Kidney (tissue), 14 donors: Measurements from ENCODE around the gene SH3BP5. TPM values are rescaled to one million over a fixed set of nuclear protein-coding genes. Genes with fewer than 3 reads are reported as not detected.

Experiments used
- DNase-seq, 5 donors: peaks; one replicate each; pipeline ENCODE4 v3.0.0-alpha.2; 2013 to 2020
- FAIRE-seq: peaks from 2 replicates; lab custom pipeline; 2012; peaks lifted over from hg19 to GRCh38; lab: Jason Lieb, UNC
- H3K27ac ChIP-seq, 2 donors: one replicate each; pipeline ENCODE4 v1.7.0; 2013; ENCODE audit warnings: low read depth in 2 of 2, low read length in 2 of 2, inconsistent platforms in 1 of 2
- H3K27me3 ChIP-seq: one replicate; pipeline ENCODE4 v1.7.1; 2013; ENCODE audit warnings: low read length, inconsistent platforms; ENCODE audit not compliant: control insufficient read depth, insufficient read depth
- H3K36me3 ChIP-seq, 3 donors: one replicate each; pipeline versions ENCODE4 v1.7.0 to v1.7.1; 2013; ENCODE audit warnings: low read length in 3 of 3, control low read depth in 1 of 3, inconsistent platforms in 1 of 3; ENCODE audit not compliant: insufficient read depth in 3 of 3, control insufficient read depth in 2 of 3
- H3K4me1 ChIP-seq, 3 donors: one replicate each; pipeline versions ENCODE4 v1.7.0 to v1.7.1; 2013; ENCODE audit warnings: low read length in 3 of 3, inconsistent platforms in 1 of 3, low read depth in 1 of 3; ENCODE audit not compliant: control insufficient read depth in 2 of 3, insufficient read depth in 2 of 3
- H3K4me3 ChIP-seq, 3 donors: one replicate each; pipeline versions ENCODE4 v1.7.0 to v1.8.1; 2013; ENCODE audit warnings: low read length in 3 of 3, control low read depth in 1 of 3, inconsistent platforms in 1 of 3
- H3K9ac ChIP-seq, 3 donors: one replicate each; pipeline versions ENCODE4 v1.7.0 to v1.7.1; 2013; ENCODE audit warnings: low read length in 3 of 3, control low read depth in 1 of 3, inconsistent platforms in 1 of 3
- H3K9me3 ChIP-seq, 3 donors: one replicate each; pipeline versions ENCODE4 v1.7.0 to v1.7.1; 2013; ENCODE audit warnings: low read length in 3 of 3, control low read depth in 1 of 3, inconsistent platforms in 1 of 3; ENCODE audit not compliant: control insufficient read depth in 2 of 3, insufficient read depth in 1 of 3
- intact Hi-C: fragments of 100-400 bp; cut with DNase I; formaldehyde crosslinking; loops from one replicate; pipeline ENCODE4 v1.11.1; 2022
- polyA plus RNA-seq: library from polyadenylated mRNA; stranded (reverse); fragments of 350-450 nt; fragmentation: Illumina TruSeq; extraction: RNeasy Lipid Tissue Mini Kit (QIAGEN cat#74804); gene quantifications from one replicate; pipeline ENCODE4 v1.2.3, GENCODE V29; 2014; ENCODE audit warnings: low read depth, low replicate concordance; ENCODE audit not compliant: insufficient read depth
- total RNA-seq: library from RNA; stranded (reverse); fragmentation: NEBNext Ultra II Directional; extraction: Animal tissue kit (Norgen Biotek cat#: 25700); gene quantifications from one replicate; pipeline ENCODE4 v1.2.1, GENCODE V29; 2021
- TF ChIP-seq, protein P1 (sequence below): IDR thresholded peaks from 3 replicates; pipeline ENCODE4 v1.5.1; 2012; ENCODE audit warnings: mild to moderate bottlenecking, moderate library complexity, borderline replicate concordance; ENCODE audit not compliant: insufficient read depth; ENCODE audit errors: extremely low read depth
- donor health status: control.
- donor health status: control.
- donor health status: control.
- donor health status: control.
- donor health status: control.
- donor health status: DM: yes; HTN: yes; CAD: no.
- donor health status: Normal renal cell carcinoma (clear cell type).

SH3BP5 gene
- total and polyA plus RNA-seq, 2 donors from 2014 or later: 39.1 to 109 TPM

DNA sequence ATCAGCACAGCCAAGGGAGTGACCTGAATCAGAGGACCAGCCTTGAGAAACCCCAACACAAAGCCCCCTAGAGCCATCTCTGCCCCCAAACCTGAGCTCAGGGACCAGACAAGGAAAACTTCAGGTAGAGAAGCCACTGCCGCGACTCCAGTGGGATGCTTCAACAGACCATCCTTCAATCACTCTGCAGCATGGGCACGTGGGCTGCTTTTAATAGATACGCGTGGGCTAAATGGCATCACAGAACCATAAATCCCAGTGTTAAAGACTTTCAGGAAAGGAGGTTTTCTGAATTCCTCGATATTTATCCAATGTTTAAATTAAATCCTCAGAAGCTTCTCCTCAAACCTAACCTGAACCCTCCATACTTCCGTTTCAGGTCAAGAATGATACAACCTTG, 30.6 kb downstream of the SH3BP5 start:
- no peak for DNase-seq
- Histone ChIP-seq H3K36me3 (peaks cover 0 to 16% (median 9%) of the 10 kb centered on the region in 3 donors), H3K4me3 (no peak overlapping the region), H3K27me3 (no peaks in the 10 kb centered on the region), H3K9me3 (no peaks in the 10 kb centered on the region), H3K4me1 (peaks cover 0 to 9% (median 4%) of the 10 kb centered on the region in 3 donors), H3K9ac (no peak overlapping the region), H3K27ac (peak overlapping the region in 1 of 2 donors; percentile 55)
- TF ChIP-seq, protein P1, sequence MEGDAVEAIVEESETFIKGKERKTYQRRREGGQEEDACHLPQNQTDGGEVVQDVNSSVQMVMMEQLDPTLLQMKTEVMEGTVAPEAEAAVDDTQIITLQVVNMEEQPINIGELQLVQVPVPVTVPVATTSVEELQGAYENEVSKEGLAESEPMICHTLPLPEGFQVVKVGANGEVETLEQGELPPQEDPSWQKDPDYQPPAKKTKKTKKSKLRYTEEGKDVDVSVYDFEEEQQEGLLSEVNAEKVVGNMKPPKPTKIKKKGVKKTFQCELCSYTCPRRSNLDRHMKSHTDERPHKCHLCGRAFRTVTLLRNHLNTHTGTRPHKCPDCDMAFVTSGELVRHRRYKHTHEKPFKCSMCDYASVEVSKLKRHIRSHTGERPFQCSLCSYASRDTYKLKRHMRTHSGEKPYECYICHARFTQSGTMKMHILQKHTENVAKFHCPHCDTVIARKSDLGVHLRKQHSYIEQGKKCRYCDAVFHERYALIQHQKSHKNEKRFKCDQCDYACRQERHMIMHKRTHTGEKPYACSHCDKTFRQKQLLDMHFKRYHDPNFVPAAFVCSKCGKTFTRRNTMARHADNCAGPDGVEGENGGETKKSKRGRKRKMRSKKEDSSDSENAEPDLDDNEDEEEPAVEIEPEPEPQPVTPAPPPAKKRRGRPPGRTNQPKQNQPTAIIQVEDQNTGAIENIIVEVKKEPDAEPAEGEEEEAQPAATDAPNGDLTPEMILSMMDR: no peak
- intact Hi-C loops: no loop called here
- FAIRE-seq: no peak

DNA sequence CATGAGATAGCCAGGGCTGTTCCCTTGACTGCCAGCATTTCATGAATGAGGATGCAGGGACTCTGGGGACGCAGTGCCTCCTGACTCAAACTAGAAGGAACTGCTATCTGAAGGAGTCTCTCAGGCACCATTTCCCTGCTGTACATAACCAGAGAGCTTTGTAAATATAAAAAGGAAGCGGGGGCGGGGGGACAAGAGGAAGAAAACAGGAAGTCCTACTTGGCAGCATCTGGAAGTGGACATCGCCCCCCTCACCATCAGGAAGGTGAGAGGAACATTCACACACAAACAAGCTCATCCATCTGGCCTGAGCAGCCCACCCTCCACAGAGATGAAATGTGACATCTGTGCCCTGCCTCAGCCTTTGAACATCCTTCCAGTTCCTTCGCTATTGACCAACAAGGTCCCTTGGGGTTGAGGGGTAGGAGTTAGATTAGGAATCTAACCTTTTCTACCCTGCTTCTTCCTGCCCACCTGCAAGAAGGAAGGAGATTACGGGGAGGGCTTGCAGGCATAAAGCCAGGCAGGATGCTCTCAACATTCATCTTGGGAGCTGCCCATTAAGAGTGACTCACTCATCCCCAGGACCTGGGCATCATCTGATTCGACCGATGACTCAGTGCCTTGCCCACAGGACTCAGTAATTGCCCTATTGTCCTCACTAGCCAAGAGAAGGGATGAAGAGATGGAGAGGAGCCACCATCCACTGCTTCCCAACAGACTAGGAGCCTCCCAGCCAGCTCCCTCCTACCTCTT, 31.9 kb downstream of the SH3BP5 start:
- no peaks in the 10 kb centered on the region for H3K9me3 ChIP-seq
- no peaks in the 10 kb centered on the region for H3K27me3 ChIP-seq
- no peak overlapping the region for H3K4me3 ChIP-seq
- H3K36me3 ChIP-seq: peaks cover 0 to 16% (median 9%) of the 10 kb centered on the region in 3 donors
- H3K4me1 ChIP-seq: peaks cover 0 to 9% (median 9%) of the 10 kb centered on the region in 3 donors
- FAIRE-seq (no peak), DNase-seq (peak in 2 of 5 donors; percentile 41 to 73)
- TF ChIP-seq, protein P1: no peak
- intact Hi-C loops: no loop called here
- H3K9ac ChIP-seq: no peak overlapping the region
- H3K27ac ChIP-seq: peak overlapping the region; percentile 28 to 55

DNA sequence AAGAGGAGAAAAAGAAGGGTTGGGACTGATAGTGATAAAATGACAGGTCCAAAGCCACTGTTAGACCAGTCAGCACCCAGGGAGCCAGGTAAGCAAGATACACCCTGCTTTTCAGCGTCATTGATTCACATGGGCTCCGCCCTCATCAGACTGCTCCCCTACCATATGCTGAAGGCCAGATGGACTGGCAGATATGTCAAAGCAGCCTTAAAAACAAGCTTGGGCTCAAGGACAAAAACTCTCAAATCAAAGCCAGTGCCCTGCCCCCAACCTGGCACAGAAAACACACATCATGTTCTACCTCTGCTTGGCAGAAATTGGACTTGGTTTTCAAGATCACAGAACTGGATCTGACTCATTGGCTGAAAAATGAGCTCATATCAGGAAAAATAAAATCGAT, 33.4 kb downstream of the SH3BP5 start:
- DNase-seq (no peak), FAIRE-seq (no peak)
- peaks cover 0 to 16% (median 7%) of the 10 kb centered on the region in 3 donors for H3K36me3 ChIP-seq
- H3K27ac ChIP-seq: peak overlapping the region; percentile 9
- intact Hi-C loops: no loop called here
- H3K9me3 ChIP-seq: no peaks in the 10 kb centered on the region
- TF ChIP-seq, protein P1: no peak
- no peaks in the 10 kb centered on the region for H3K27me3 ChIP-seq
- H3K9ac ChIP-seq: no peak overlapping the region
- peaks cover 0 to 19% (median 15%) of the 10 kb centered on the region in 3 donors for H3K4me1 ChIP-seq
- no peak overlapping the region for H3K4me3 ChIP-seq
